ENCODE data around the gene CALD1.

DNA sequence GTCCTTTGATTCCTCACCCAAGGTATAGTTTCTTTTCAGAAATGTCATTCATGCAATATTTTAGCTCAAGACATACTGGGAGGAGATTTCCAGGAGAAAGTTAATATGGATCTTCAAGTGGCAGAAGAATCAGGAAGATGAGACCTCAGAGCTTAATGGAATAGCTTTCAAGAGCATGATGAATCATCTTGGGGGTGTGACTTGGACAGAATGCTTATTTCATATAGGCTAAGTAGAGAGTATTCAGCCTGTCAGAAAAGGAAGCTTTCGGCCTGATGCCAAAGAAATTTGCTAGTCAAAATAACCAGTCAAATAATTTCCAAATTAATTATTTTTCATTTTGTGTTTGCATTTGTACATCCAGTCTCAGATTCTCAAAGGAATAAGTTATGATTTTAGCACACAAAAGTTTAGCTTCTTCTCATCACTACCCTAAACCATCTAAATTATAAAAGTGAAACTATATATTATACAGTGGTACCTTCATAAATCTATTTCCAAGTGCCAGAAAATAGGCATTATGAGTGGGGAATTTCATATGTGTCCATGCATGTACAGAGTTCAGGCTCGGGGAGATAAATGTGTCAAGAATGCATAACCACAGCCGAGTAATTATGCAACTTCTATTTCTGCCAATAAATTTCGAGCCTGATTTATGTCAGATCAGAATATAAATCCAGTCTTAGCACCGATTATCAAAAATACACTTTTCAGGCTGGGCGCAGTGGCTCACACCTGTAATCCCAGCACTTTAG lies 27.3 kb upstream of the CALD1 start:
- TF ChIP-seq, protein P1, sequence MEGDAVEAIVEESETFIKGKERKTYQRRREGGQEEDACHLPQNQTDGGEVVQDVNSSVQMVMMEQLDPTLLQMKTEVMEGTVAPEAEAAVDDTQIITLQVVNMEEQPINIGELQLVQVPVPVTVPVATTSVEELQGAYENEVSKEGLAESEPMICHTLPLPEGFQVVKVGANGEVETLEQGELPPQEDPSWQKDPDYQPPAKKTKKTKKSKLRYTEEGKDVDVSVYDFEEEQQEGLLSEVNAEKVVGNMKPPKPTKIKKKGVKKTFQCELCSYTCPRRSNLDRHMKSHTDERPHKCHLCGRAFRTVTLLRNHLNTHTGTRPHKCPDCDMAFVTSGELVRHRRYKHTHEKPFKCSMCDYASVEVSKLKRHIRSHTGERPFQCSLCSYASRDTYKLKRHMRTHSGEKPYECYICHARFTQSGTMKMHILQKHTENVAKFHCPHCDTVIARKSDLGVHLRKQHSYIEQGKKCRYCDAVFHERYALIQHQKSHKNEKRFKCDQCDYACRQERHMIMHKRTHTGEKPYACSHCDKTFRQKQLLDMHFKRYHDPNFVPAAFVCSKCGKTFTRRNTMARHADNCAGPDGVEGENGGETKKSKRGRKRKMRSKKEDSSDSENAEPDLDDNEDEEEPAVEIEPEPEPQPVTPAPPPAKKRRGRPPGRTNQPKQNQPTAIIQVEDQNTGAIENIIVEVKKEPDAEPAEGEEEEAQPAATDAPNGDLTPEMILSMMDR (conservative IDR thresholded peaks at IDR 0.05; ENCODE audit: low read depth, low read length), result no peak
- TF ChIP-seq EZH2 (IDR thresholded peaks at IDR 0.05; ENCODE audit: borderline replicate concordance, low read depth, low read length, poor library complexity, severe bottlenecking), result no peak
